ENCODE measurements around the gene RNASE4.

GRCh38 chr14:20730891-20731290, 46.5 kb downstream of the RNASE4 start:
- TF ChIP-seq EZH2 (IDR thresholded peaks at IDR 0.05; ENCODE audit: low read length, unreplicated experiment) (no peak), EZH2phosphoT487 (IDR thresholded peaks at IDR 0.05; ENCODE audit: borderline replicate concordance, low read length) (no peak)
- TF ChIP-seq, protein P1, sequence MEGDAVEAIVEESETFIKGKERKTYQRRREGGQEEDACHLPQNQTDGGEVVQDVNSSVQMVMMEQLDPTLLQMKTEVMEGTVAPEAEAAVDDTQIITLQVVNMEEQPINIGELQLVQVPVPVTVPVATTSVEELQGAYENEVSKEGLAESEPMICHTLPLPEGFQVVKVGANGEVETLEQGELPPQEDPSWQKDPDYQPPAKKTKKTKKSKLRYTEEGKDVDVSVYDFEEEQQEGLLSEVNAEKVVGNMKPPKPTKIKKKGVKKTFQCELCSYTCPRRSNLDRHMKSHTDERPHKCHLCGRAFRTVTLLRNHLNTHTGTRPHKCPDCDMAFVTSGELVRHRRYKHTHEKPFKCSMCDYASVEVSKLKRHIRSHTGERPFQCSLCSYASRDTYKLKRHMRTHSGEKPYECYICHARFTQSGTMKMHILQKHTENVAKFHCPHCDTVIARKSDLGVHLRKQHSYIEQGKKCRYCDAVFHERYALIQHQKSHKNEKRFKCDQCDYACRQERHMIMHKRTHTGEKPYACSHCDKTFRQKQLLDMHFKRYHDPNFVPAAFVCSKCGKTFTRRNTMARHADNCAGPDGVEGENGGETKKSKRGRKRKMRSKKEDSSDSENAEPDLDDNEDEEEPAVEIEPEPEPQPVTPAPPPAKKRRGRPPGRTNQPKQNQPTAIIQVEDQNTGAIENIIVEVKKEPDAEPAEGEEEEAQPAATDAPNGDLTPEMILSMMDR (conservative IDR thresholded peaks at IDR 0.05; ENCODE audit: low read depth, low read length): no peak

Measured in PC-3 (cell line).